Glutamatergic neuron (in vitro differentiated cells): ENCODE data around the gene SPTAN1. TPM values are rescaled to one million over a fixed set of nuclear protein-coding genes. Genes with fewer than 3 reads are reported as not detected.

Experiments
- DNase-seq: peaks from one replicate; pipeline ENCODE4 v3.0.0; 2022
- H3K27ac Mint-ChIP-seq: one replicate; pipeline ENCODE4 v1.8.0; 2020; ENCODE audit warnings: mild to moderate bottlenecking, mixed read lengths, inconsistent platforms; ENCODE audit not compliant: unreplicated experiment
- H3K27me3 Mint-ChIP-seq: one replicate; pipeline ENCODE4 v1.8.0; 2020; ENCODE audit warnings: mild to moderate bottlenecking, moderate library complexity, mixed read lengths, inconsistent platforms; ENCODE audit not compliant: unreplicated experiment
- H3K36me3 Mint-ChIP-seq: one replicate; pipeline ENCODE4 v1.8.0; 2020; ENCODE audit warnings: mild to moderate bottlenecking, mixed read lengths, inconsistent platforms; ENCODE audit not compliant: unreplicated experiment
- H3K4me1 Mint-ChIP-seq: one replicate; pipeline ENCODE4 v1.8.0; 2020; ENCODE audit warnings: mild to moderate bottlenecking, low read depth, mixed read lengths, inconsistent platforms; ENCODE audit not compliant: unreplicated experiment
- H3K4me3 Mint-ChIP-seq: one replicate; pipeline ENCODE4 v1.8.0; 2020; ENCODE audit warnings: mild to moderate bottlenecking, mixed read lengths, inconsistent platforms; ENCODE audit not compliant: unreplicated experiment
- H3K9me3 Mint-ChIP-seq: one replicate; pipeline ENCODE4 v1.8.0; 2020; ENCODE audit warnings: mild to moderate bottlenecking, moderate library complexity, mixed read lengths, inconsistent platforms; ENCODE audit not compliant: unreplicated experiment
- CTCF ChIP-seq: fragments of 200-600 bp; sonication (generic); IDR thresholded peaks from one replicate; pipeline ENCODE4 v1.5.0; 2021; ENCODE audit not compliant: partially characterized antibody, unreplicated experiment
- total RNA-seq: library from RNA; stranded (reverse); fragmentation: NEBNext Ultra II Directional; extraction: Animal tissue kit (Norgen Biotek cat#: 25700); gene quantifications from one replicate; pipeline ENCODE4 v1.2.1, GENCODE V29; 2021; ENCODE audit not compliant: unreplicated experiment

Gene SPTAN1
- total RNA-seq, 1 donor from 2014 or later, result 750 TPM

- Mint-ChIP-seq H3K4me1 (no peaks in the 10 kb centered on the region), H3K9me3 (no peaks in the 10 kb centered on the region), H3K27me3 (no peaks in the 10 kb centered on the region), H3K36me3 (no peaks in the 10 kb centered on the region), H3K4me3 (no peak overlapping the region), H3K27ac (no peak overlapping the region)
- DNase-seq, result no peak
- TF ChIP-seq CTCF, result no peak
Measured at GRCh38 chr9:128675382-128675781, 123.0 kb downstream of the SPTAN1 start.

DNA sequence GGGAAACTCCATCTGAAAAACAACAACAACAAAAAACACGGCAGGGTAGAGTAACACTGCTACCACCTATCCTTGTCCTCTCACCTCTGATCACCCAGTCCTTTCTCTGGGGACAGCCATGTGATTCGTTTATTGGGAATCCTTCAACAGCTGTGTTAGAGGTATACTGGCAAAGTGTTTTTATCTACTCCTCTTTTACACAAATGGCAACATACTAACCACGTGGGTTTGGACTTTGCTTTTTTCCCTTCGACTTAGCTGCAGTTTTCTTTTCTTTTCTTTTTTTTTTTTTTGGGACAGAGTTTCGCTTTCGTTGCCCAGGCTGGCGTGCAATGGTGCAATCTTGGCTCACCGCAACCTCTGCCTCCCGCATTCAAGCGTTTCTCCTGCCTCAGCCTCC lies 125.4 kb downstream of the SPTAN1 start:
- no peak overlapping the region for H3K4me3 Mint-ChIP-seq
- no peaks in the 10 kb centered on the region for H3K9me3 Mint-ChIP-seq
- no peak overlapping the region for H3K27ac Mint-ChIP-seq
- no peaks in the 10 kb centered on the region for H3K27me3 Mint-ChIP-seq
- no peak for DNase-seq
- no peaks in the 10 kb centered on the region for H3K4me1 Mint-ChIP-seq
- no peaks in the 10 kb centered on the region for H3K36me3 Mint-ChIP-seq
- TF ChIP-seq CTCF, result no peak

Other genes starting within 250 kb of the SPTAN1 start
- 30.0 TPM for gene TRUB2, start 230.1 kb upstream of the SPTAN1 start, total RNA-seq
- gene COQ4, start 229.7 kb upstream of the SPTAN1 start, total RNA-seq, result 35.8 TPM
- gene SLC27A4, start 212.1 kb upstream of the SPTAN1 start, total RNA-seq, result 47.3 TPM
- 62.6 TPM for gene URM1, start 181.2 kb upstream of the SPTAN1 start, total RNA-seq
- gene CERCAM, start 131.7 kb upstream of the SPTAN1 start, total RNA-seq, result 56.1 TPM
- gene ODF2, start 96.6 kb upstream of the SPTAN1 start, total RNA-seq, result 40.7 TPM
- 11.0 TPM for gene GLE1, start 47.9 kb upstream of the SPTAN1 start, total RNA-seq
- gene DYNC2I2, start 104.3 kb downstream of the SPTAN1 start, total RNA-seq, result 15.0 TPM
- 387 TPM for gene SET, start 136.6 kb downstream of the SPTAN1 start, total RNA-seq
- 4.3 TPM for gene PKN3, start 149.9 kb downstream of the SPTAN1 start, total RNA-seq
- 18.2 TPM for gene ZDHHC12, start 171.5 kb downstream of the SPTAN1 start, total RNA-seq
- 38.0 TPM for gene ZER1, start 219.3 kb downstream of the SPTAN1 start, total RNA-seq
- gene TBC1D13, start 234.7 kb downstream of the SPTAN1 start, total RNA-seq, result 25.6 TPM